Parathyroid adenoma (tissue), 2 donors: Measurements from ENCODE around the gene PAX5.

Source experiments
- H2AFZ ChIP-seq: fragments of 300-600 bp; sonication (generic); one replicate; pipeline ENCODE4 v1.7.0; 2017; ENCODE audit warnings: antibody characterized with exemption, mild to moderate bottlenecking
- H3K27ac ChIP-seq: fragments of 300-600 bp; sonication (generic); one replicate; pipeline ENCODE4 v1.7.0; 2017
- H3K27me3 ChIP-seq: fragments of 300-600 bp; sonication (generic); one replicate; pipeline ENCODE4 v1.7.0; 2017; ENCODE audit warnings: low read length; ENCODE audit not compliant: control insufficient read depth, insufficient read depth
- H3K36me3 ChIP-seq: fragments of 300-600 bp; sonication (generic); one replicate; pipeline ENCODE4 v1.7.0; 2017; ENCODE audit warnings: low read length; ENCODE audit not compliant: control insufficient read depth, insufficient read depth
- H3K4me1 ChIP-seq: fragments of 300-600 bp; sonication (generic); one replicate; pipeline ENCODE4 v1.7.0; 2017; ENCODE audit warnings: control low read depth
- H3K4me2 ChIP-seq: fragments of 300-600 bp; sonication (generic); one replicate; pipeline ENCODE4 v1.7.0; 2017; ENCODE audit warnings: low read length
- H3K4me3 ChIP-seq: fragments of 300-600 bp; sonication (generic); one replicate; pipeline ENCODE4 v1.7.0; 2017; ENCODE audit warnings: low read depth, low read length
- H3K79me2 ChIP-seq: fragments of 300-600 bp; sonication (generic); one replicate; pipeline ENCODE4 v1.7.0; 2017; ENCODE audit warnings: control low read depth
- H3K9ac ChIP-seq: fragments of 300-600 bp; sonication (generic); one replicate; pipeline ENCODE4 v1.7.0; 2017; ENCODE audit warnings: mild to moderate bottlenecking
- H3K9me3 ChIP-seq: fragments of 300-600 bp; sonication (generic); one replicate; pipeline ENCODE4 v1.7.0; 2017; ENCODE audit warnings: low read length; ENCODE audit not compliant: control insufficient read depth
- CTCF ChIP-seq: fragments of 300-600 bp; sonication (generic); IDR thresholded peaks from one replicate; pipeline ENCODE4 v1.7.0; 2017; ENCODE audit warnings: antibody characterized with exemption, mild to moderate bottlenecking
- donor health status: primary hyperparathyroidism.

Gene PAX5

GRCh38 chr9:37028420-37029031, 5.5 kb downstream of the PAX5 start:
- H3K36me3 ChIP-seq = no peaks in the 10 kb centered on the region
- no peak overlapping the region for H3K4me3 ChIP-seq
- no peak overlapping the region for H2AFZ ChIP-seq
- no peak overlapping the region for H3K27ac ChIP-seq
- H3K79me2 ChIP-seq = no peaks in the 10 kb centered on the region
- no peaks in the 10 kb centered on the region for H3K9me3 ChIP-seq
- H3K4me2 ChIP-seq = no peak overlapping the region
- H3K27me3 ChIP-seq = peaks cover 4% of the 10 kb centered on the region
- TF ChIP-seq CTCF = no peak
- no peak overlapping the region for H3K9ac ChIP-seq
- H3K4me1 ChIP-seq = no peaks in the 10 kb centered on the region

GRCh38 chr9:37027582-37028419, 6.3 kb downstream of the PAX5 start:
- H3K4me3 ChIP-seq = no peak overlapping the region
- no peak overlapping the region for H3K9ac ChIP-seq
- no peak overlapping the region for H3K27ac ChIP-seq
- no peak for TF ChIP-seq CTCF
- H3K36me3 ChIP-seq = no peaks in the 10 kb centered on the region
- peak overlapping the region; percentile 51 for H2AFZ ChIP-seq
- no peaks in the 10 kb centered on the region for H3K4me1 ChIP-seq
- no peaks in the 10 kb centered on the region for H3K79me2 ChIP-seq
- peak overlapping the region; percentile 58 for H3K4me2 ChIP-seq
- no peaks in the 10 kb centered on the region for H3K9me3 ChIP-seq
- H3K27me3 ChIP-seq = peaks cover 4% of the 10 kb centered on the region

- Histone ChIP-seq H3K9me3 (no peaks in the 10 kb centered on the region), H3K4me3 (no peak overlapping the region), H3K4me2 (peak overlapping the region; percentile 34), H3K36me3 (no peaks in the 10 kb centered on the region), H3K9ac (no peak overlapping the region), H3K27me3 (peaks cover 4% of the 10 kb centered on the region), H2AFZ (peak overlapping the region; percentile 48), H3K27ac (no peak overlapping the region), H3K4me1 (no peaks in the 10 kb centered on the region), H3K79me2 (no peaks in the 10 kb centered on the region)
- TF ChIP-seq CTCF = no peak
Measured at GRCh38 chr9:37026931-37027581, 7.0 kb downstream of the PAX5 start.

- H3K36me3 ChIP-seq = no peaks in the 10 kb centered on the region
- no peaks in the 10 kb centered on the region for H3K4me1 ChIP-seq
- no peak overlapping the region for H3K4me3 ChIP-seq
- H2AFZ ChIP-seq = peak overlapping the region; percentile 48
- peaks cover 4% of the 10 kb centered on the region for H3K27me3 ChIP-seq
- H3K9me3 ChIP-seq = no peaks in the 10 kb centered on the region
- peak overlapping the region; percentile 64 for H3K4me2 ChIP-seq
- TF ChIP-seq CTCF = no peak
- no peak overlapping the region for H3K27ac ChIP-seq
- no peaks in the 10 kb centered on the region for H3K79me2 ChIP-seq
- no peak overlapping the region for H3K9ac ChIP-seq
Measured at GRCh38 chr9:37026113-37026930, 7.7 kb downstream of the PAX5 start.
